IPS-20b (cell line): Measurements from ENCODE around the gene C6orf47.

Source experiments
- H3K27ac ChIP-seq: one replicate; pipeline ENCODE4 v1.5.1; 2013; ENCODE audit warnings: low read length
- H3K27me3 ChIP-seq: 2 replicates; pipeline ENCODE4 v1.6.1; 2013; ENCODE audit warnings: mild to moderate bottlenecking, low read length, inconsistent platforms; ENCODE audit not compliant: insufficient read depth
- H3K36me3 ChIP-seq: 2 replicates; pipeline ENCODE4 v1.6.1; 2013; ENCODE audit warnings: low read depth, mild to moderate bottlenecking, inconsistent platforms, low read length, moderate library complexity; ENCODE audit not compliant: insufficient read depth
- H3K4me1 ChIP-seq: 2 replicates; pipeline ENCODE4 v1.6.1; 2013; ENCODE audit warnings: mild to moderate bottlenecking, control low read depth, inconsistent platforms, low read length, moderate library complexity; ENCODE audit not compliant: insufficient read depth
- H3K4me3 ChIP-seq: 2 replicates; pipeline ENCODE4 v1.5.1; 2013; ENCODE audit warnings: mild to moderate bottlenecking, low read length, inconsistent platforms
- H3K9ac ChIP-seq: 2 replicates; pipeline ENCODE4 v1.6.1; 2013; ENCODE audit warnings: low read depth, mild to moderate bottlenecking, inconsistent platforms, low read length, moderate library complexity
- H3K9me3 ChIP-seq: 2 replicates; pipeline ENCODE4 v1.6.1; 2013; ENCODE audit warnings: mild to moderate bottlenecking, low read depth, low read length, inconsistent platforms; ENCODE audit not compliant: insufficient read depth

C6orf47 gene

DNA sequence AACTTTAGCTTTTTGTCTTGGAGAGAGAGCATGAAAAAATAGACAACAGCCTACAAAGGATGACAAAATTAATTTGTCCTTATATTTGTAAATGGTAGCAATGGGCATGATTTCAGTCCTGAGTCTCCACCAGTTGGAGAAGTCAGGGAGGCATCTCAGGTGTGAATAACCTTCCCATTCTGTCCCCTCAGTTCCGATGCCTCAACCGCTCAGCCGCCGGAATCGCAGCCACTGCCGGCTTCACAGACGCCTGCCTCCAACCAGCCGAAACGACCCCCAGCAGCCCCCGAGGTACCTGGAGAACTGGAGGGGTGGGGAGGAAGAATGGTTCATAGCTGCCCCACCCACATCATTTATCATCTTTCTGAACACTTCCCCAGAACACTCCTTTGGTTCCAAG lies 36.5 kb downstream of the C6orf47 start:
- H3K4me3 ChIP-seq, result no peak overlapping the region
- H3K27me3 ChIP-seq, result no peaks in the 10 kb centered on the region
- H3K36me3 ChIP-seq, result peaks cover 76% of the 10 kb centered on the region
- H3K4me1 ChIP-seq, result peaks cover 10% of the 10 kb centered on the region; the same call in 1 of the 2 replicates
- no peaks in the 10 kb centered on the region for H3K9me3 ChIP-seq
- H3K9ac ChIP-seq, result no peak overlapping the region
- H3K27ac ChIP-seq, result no peak overlapping the region

DNA sequence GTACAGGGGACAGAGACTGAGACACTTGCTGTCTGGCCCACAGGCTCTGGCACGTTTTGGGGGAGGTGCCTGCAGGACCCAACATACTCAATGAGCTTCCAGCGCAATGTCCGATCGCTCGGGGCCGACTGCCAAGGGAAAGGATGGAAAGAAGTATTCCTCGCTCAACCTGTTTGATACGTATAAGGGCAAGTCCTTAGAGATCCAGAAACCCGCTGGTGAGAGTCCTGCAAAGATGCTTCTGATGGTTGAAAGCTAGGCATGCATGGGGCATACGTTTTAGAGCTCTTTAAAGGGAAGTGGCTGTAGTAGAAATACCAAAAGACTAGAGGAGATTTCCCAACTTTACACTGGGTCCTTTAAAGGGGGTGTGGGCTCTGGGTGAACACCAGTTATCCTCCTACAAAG lies 37.9 kb downstream of the C6orf47 start:
- Histone ChIP-seq H3K4me1 (peaks cover 10% of the 10 kb centered on the region; the same call in 1 of the 2 replicates), H3K9ac (peak overlapping the region; percentile 91; the same call in 1 of the 2 replicates), H3K27ac (no peak overlapping the region), H3K27me3 (no peaks in the 10 kb centered on the region), H3K36me3 (peaks cover 62% of the 10 kb centered on the region), H3K9me3 (no peaks in the 10 kb centered on the region), H3K4me3 (peak overlapping the region; percentile 84)

DNA sequence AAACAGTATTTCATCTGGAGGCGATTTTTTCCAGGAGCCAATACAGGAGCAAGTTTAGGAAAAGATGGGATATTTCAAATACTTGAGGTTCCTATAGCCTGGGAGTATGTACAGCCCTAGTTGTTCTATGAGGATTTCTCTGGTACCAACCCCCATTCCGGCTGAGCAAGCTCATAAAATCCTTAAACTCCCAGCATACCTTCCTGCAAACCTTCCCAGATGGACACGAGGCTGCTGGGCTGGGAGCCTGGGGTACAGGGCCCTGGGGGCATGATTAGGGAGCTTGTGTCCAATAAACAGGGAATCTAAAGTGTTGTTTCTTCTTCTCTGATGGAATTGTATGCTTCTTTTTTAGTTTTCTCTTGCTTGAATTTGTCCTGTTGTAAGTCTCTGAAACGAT lies 38.6 kb downstream of the C6orf47 start:
- Histone ChIP-seq H3K36me3 (peaks cover 55% of the 10 kb centered on the region), H3K27me3 (no peaks in the 10 kb centered on the region), H3K9me3 (no peaks in the 10 kb centered on the region), H3K9ac (peak overlapping the region; percentile 91; the same call in 1 of the 2 replicates), H3K27ac (no peak overlapping the region), H3K4me3 (peak overlapping the region; percentile 84), H3K4me1 (peaks cover 10% of the 10 kb centered on the region; the same call in 1 of the 2 replicates)

DNA sequence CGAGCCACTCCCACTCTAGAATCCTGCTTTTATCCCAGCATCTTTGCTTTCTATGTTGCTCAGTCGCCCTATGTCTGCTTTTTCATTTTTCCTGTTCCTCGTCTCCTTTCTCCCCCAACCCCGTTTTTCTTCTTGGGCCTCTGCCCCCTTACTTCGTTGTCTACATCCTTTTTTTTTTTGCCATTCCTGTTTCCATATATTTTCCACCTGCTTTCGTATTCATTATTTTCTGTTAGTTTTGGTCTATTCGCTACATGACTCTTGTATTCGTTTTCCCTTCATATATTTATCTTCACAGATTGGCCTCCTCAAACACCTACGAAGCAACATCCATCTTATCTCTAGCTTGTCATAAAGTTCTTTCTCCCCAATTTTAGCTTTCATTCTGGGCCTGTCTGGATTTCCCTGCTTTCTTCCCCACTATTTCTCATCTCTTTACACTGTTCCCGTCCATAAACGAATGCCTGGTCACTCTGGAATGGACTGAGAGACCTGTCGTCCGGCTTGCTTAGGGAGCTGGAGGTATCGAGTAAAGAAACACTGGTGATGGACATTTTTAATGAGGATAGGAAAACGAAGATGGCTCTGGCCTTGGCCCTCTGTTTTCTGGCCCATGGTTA lies 39.1 kb downstream of the C6orf47 start:
- peaks cover 50% of the 10 kb centered on the region for H3K36me3 ChIP-seq
- H3K27me3 ChIP-seq, result no peaks in the 10 kb centered on the region

DNA sequence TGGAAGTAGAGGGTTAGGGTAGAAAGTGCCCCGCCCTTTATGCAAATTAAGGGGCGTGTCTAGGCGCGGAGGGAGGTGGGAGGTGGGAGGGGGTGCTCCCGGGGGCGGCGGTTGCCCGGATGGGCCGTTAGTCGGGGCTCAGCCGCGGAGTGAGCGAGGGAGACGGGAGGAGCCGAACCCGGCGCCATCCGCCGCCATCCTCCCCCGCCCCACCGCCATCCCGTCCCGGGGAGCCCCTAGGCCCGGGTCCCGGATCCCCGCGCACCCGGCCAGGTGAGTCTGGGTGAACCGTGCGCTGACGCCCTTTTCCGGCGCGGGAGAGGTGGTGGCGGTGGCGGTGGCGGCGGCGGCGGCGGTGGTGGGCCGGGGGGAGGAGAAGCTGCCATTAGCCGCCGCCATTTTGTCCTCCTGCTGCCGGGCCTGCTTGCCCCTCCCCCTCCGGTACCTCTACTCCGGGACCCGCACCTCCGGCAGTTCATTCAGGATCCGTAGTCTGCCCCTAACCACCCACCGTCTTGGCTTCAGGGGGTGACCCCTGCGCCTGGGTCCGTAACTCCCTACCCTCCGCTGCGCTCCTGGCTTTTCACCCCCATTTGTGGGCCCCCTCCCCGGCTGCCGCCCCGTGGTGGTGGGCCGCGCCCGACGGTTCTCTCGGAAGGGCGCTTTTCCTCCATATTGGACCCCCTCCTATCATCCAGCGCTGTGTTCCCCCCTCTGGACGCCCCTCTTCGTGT lies 39.8 kb downstream of the C6orf47 start, which contains the start of gene PRRC2A:
TSS of gene PRRC2A (plus strand) at position 130 of the 734 bp plus-strand sequence. CDS start 2,075 bp downstream, outside the sequence.
- Histone ChIP-seq H3K27me3 (no peaks in the 10 kb centered on the region), H3K4me1 (peaks cover 10% of the 10 kb centered on the region; the same call in 1 of the 2 replicates)

More for the DNA sequence above, 39.1 kb downstream of the C6orf47 start:
- Histone ChIP-seq H3K27ac (peak overlapping the region; percentile 24), H3K4me1 (peaks cover 10% of the 10 kb centered on the region; the same call in 1 of the 2 replicates), H3K4me3 (peak overlapping the region; percentile 84), H3K9me3 (no peaks in the 10 kb centered on the region), H3K9ac (peak overlapping the region; percentile 91)

DNA sequence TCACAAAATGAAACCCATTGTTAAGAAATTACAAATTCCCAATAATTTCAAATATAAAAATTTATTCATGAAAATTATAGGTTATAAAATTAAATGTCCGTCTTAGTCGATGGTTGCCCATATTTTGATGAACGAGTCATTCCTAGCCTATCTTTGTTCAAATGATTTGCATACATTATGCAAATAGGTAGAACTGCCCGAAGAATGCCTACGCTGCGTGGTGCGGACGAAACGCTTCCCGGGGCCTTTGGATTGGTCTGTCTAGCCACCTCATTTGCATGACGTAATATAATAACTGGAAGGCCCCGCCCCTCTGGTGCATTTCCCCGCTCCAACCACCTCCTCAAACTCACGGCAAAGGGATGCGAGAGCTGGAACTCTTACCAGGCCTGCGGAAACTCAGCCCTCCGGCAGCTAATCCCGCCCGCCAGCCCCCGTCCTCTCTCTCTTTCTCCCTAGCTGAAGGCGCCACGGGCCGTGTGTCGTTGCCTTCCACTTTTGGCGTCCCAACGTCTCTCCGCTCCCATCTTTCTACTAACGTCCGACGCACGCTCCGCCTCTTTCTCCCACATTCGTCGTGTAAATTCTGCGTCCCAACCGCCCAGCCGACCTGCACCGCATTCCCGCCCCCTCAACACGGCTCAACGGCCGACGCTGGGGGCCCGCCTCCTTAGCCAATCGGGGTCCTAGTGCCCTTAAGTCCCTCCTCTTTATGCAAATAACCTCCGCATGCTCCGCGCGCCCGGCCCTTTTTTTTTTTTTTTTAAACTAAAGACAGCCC lies 40.6 kb downstream of the C6orf47 start:
- Histone ChIP-seq H3K27ac (peak overlapping the region; percentile 97), H3K27me3 (no peaks in the 10 kb centered on the region), H3K9me3 (no peaks in the 10 kb centered on the region), H3K9ac (peak overlapping the region; percentile 98), H3K4me3 (peak overlapping the region; percentile 86), H3K4me1 (peaks cover 17% of the 10 kb centered on the region; the same call in 1 of the 2 replicates), H3K36me3 (peaks cover 35% of the 10 kb centered on the region)

More for the DNA sequence above, 39.8 kb downstream of the C6orf47 start, which contains the start of gene PRRC2A:
- H3K4me3 ChIP-seq, result peak within 1 kb of the TSS; percentile 86
- H3K36me3 ChIP-seq, result peaks cover 43% of the 10 kb centered on the region
- peak within 1 kb of the TSS; percentile 97 for H3K27ac ChIP-seq
- H3K9me3 ChIP-seq, result no peaks in the 10 kb centered on the region
- peak within 1 kb of the TSS; percentile 98 for H3K9ac ChIP-seq

DNA sequence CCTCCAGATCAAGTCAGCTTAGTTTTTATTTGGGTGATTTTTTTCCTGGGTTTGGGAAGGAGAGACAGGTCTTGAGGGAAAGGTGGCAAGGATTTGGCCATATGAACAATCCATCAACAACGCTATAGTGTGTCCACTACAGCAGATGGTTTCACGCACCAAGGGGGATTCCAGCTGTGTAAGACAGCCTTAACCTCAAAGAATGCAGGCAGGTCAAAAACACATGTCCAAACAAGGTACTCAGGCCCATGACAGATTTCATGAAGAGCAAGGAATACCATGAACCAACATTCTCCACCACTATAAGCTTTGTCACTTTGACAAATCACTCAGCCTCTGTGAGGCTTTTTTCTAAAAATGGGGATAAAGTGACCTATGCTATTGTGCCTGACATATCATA lies 43.6 kb downstream of the C6orf47 start:
- Histone ChIP-seq H3K4me3 (no peak overlapping the region), H3K9ac (no peak overlapping the region), H3K27ac (no peak overlapping the region), H3K36me3 (peaks cover 6% of the 10 kb centered on the region), H3K4me1 (peaks cover 13% of the 10 kb centered on the region; the same call in 1 of the 2 replicates), H3K9me3 (no peaks in the 10 kb centered on the region), H3K27me3 (no peaks in the 10 kb centered on the region)

DNA sequence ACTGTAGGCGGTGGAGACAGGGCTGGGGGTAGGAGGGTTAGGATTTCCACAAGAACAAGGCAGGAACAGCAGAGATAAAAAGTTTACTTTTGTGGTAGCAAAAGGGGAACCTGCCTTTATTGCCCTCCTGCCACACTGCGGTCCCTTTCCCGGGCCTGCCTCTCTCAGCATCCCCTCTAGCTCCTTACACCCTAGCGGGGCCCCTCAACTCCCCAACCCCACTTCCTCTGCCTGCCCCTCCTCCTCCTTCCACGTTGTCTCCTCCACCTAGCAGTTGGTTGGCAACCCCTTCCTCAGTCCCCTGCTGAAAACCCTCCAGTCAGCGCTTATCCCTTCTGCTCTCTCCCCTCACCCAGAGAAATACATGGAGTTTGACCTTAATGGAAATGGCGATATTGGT lies 44.8 kb downstream of the C6orf47 start:
- H3K27me3 ChIP-seq, result no peaks in the 10 kb centered on the region
- peak overlapping the region; percentile 25; the same call in 1 of the 2 replicates for H3K4me3 ChIP-seq
- H3K4me1 ChIP-seq, result peaks cover 10% of the 10 kb centered on the region; the same call in 1 of the 2 replicates
- no peaks in the 10 kb centered on the region for H3K36me3 ChIP-seq
- H3K9me3 ChIP-seq, result no peaks in the 10 kb centered on the region
- no peak overlapping the region for H3K27ac ChIP-seq
- peak overlapping the region; percentile 49; the same call in 1 of the 2 replicates for H3K9ac ChIP-seq

DNA sequence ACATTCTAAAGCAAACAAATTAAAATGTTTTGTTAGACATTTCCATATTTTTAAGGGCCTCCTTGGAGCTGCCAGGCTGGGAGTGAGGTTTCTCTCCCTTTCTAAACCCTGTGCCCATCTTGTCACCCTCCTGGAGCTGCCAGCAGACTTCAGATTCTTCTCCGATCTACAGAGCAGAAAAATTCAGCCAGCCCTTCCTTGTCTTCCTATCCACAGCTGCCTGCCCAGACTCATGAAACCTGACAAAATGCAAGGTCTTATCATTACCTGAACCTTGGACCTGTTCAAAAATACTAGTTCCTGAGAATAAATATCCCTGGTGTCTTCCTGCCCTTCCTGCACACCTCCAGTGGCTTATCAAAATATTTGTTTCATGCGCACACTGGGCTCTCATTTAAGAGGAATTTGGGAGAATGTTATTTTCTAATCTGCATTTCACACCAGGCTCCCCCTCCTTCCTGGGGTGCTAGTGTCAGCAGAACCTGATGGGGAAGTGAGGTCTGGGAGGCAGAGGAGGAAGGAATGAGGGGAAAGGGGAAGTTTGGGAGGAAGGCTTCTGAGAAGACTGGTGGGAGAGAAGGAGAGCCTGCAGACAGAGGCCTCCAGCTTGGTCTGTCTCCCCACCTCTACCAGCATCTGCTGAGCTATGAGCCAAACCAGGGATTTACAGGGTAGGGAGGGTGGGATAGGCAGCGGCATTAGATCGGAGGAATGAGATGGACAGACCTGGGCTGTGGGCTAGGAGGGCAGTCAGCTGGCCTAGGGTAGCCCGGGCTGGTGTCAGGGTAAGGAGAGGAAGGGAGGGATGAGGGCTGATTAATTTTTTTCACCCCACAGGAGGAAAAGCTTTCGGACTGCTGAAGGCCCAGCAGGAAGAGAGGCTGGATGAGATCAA lies 45.6 kb downstream of the C6orf47 start, which contains the start of gene AIF1:
TSS of gene AIF1 (plus strand) at position 551 of the 895 bp plus-strand sequence. CDS start at position 647, 96 bp downstream.
- peak within 1 kb of the TSS; percentile 49; the same call in 1 of the 2 replicates for H3K9ac ChIP-seq
- peak within 1 kb of the TSS; percentile 25; the same call in 1 of the 2 replicates for H3K4me3 ChIP-seq
- H3K36me3 ChIP-seq, result no peaks in the 10 kb centered on the region
- no peaks in the 10 kb centered on the region for H3K9me3 ChIP-seq
- no peaks in the 10 kb centered on the region for H3K27me3 ChIP-seq
- H3K27ac ChIP-seq, result no peak within 1 kb of the TSS
- peaks cover 10% of the 10 kb centered on the region; the same call in 1 of the 2 replicates for H3K4me1 ChIP-seq

DNA sequence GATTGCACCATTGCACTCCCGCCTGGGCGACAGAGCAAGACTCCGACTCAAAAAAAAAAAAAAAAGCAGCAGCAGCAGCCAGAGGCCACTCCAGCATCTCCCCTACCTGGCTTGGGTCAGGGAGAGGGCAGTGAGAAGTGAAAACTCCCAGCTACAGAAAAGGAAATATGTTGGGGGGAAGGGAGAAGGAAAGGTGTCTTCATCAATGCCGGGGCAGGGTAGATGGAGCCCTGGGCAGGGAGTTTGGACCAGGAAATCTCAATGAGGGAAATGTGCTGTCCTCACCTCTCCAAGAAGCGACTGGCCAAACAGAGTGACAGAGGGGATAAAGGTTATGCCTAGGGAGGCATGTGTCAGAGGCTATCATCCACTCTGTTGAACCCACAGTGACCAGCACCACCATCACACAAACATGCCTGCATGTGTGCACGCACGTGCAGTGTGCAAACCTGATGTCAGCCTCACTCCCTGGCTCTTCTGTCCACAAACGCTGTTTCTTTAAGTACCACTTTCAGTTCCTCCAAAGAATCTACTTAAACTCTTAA lies 46.4 kb downstream of the C6orf47 start:
- Histone ChIP-seq H3K4me1 (peaks cover 10% of the 10 kb centered on the region; the same call in 1 of the 2 replicates), H3K9ac (no peak overlapping the region), H3K27ac (no peak overlapping the region), H3K36me3 (no peaks in the 10 kb centered on the region), H3K9me3 (no peaks in the 10 kb centered on the region), H3K4me3 (no peak overlapping the region), H3K27me3 (no peaks in the 10 kb centered on the region)
